Choroid plexus epithelial cell (primary cell): Measurements from ENCODE around the gene KRTAP9-1.
A peak's percentile ranks its signal among the peaks of the same experiment; 100 is the strongest.
"Not testable (repeated sequence)": the region's sequence is repeated elsewhere in the genome, so short reads cannot be mapped to it uniquely, and the experiment has no call there.

Source experiments
- DNase-seq: peaks from one replicate; pipeline ENCODE4 v3.0.0-alpha.2; 2010; ENCODE audit warnings: low read depth
- H3K4me3 ChIP-seq: 2 replicates; pipeline ENCODE4 v1.5.1; 2011; ENCODE audit warnings: low read depth, mild to moderate bottlenecking, control low read depth, low read length, moderate library complexity
- CTCF ChIP-seq: conservative IDR thresholded peaks from 2 replicates; pipeline ENCODE4 v1.5.1; 2011; ENCODE audit warnings: low read depth, mild to moderate bottlenecking, control low read depth, inconsistent platforms, low read length, moderate library complexity

Gene KRTAP9-1

GRCh38 chr17:41189837-41190318 is at the start of gene KRTAP9-1:
TSS of gene KRTAP9-1 (plus strand) at chr17:41189887. CDS start at chr17:41189887, 0 bp downstream.
- not testable (repeated sequence) for DNase-seq, H3K4me3 ChIP-seq

- peak; percentile 54 for DNase-seq
- H3K4me3 ChIP-seq, result no peak within 1 kb of the TSS
- no peak for TF ChIP-seq CTCF
These were observed 49.1 kb upstream of the KRTAP9-1 start, which contains the start of gene KRTAP4-6 for GRCh38 chr17:41140360-41141131. TSS of gene KRTAP4-6 (minus strand) at chr17:41140544. CDS start at chr17:41140487, 57 bp downstream.

GRCh38 chr17:41141361-41141760 is 48.3 kb upstream of the KRTAP9-1 start:
- no peak for TF ChIP-seq CTCF
- H3K4me3 ChIP-seq, result no peak overlapping the region
- DNase-seq, result no peak

GRCh38 chr17:41144846-41145245 is 44.8 kb upstream of the KRTAP9-1 start:
- no peak for DNase-seq
- no peak overlapping the region for H3K4me3 ChIP-seq
- TF ChIP-seq CTCF, result no peak

GRCh38 chr17:41145261-41145660 is 44.4 kb upstream of the KRTAP9-1 start:
- no peak for TF ChIP-seq CTCF
- H3K4me3 ChIP-seq, result no peak overlapping the region
- no peak for DNase-seq

GRCh38 chr17:41147531-41148204 is 42.0 kb upstream of the KRTAP9-1 start:
- H3K4me3 ChIP-seq, result no peak overlapping the region
- no peak for TF ChIP-seq CTCF
- no peak for DNase-seq

- not testable (repeated sequence) for DNase-seq, H3K4me3 ChIP-seq
These were observed 40.6 kb upstream of the KRTAP9-1 start for GRCh38 chr17:41148971-41149651.

- DNase-seq, result no peak
- H3K4me3 ChIP-seq, result no peak within 1 kb of the TSS
- TF ChIP-seq CTCF, result no peak
These were observed 40.1 kb upstream of the KRTAP9-1 start, which contains the start of gene KRTAP4-5 for GRCh38 chr17:41149652-41149985. TSS of gene KRTAP4-5 (minus strand) at chr17:41149825. CDS start at chr17:41149767, 58 bp downstream.
